HG02870 (cell line): Measurements from ENCODE around the gene TTL.

ENCODE experiments used
- ATAC-seq: cut with Tn5 transposase; IDR thresholded peaks from one replicate; pipeline ENCODE4 v1.9.1; 2021; ENCODE audit warnings: mild to moderate bottlenecking, moderate library complexity; ENCODE audit not compliant: unreplicated experiment

Gene TTL

GRCh38 chr2:112580084-112580483, 98.1 kb downstream of the TTL start:
- no peak for ATAC-seq

- no peak for ATAC-seq
Observed at GRCh38 chr2:112582314-112582746, 100.4 kb downstream of the TTL start.

- ATAC-seq, result no peak
Observed at GRCh38 chr2:112583497-112584133, 101.7 kb downstream of the TTL start.

- peak; percentile 90 for ATAC-seq
Observed at GRCh38 chr2:112584134-112584890, 102.4 kb downstream of the TTL start, which contains the start of gene CHCHD5. Gene CHCHD5, plus strand, starts transcription at chr2:112584609. Its CDS starts 39 bp downstream, at chr2:112584648.

GRCh38 chr2:112584891-112585250, 102.9 kb downstream of the TTL start:
- no peak for ATAC-seq

- ATAC-seq, result no peak
Observed at GRCh38 chr2:112585400-112585799, 103.4 kb downstream of the TTL start.

- ATAC-seq, result no peak
Observed at GRCh38 chr2:112585873-112586464, 104.0 kb downstream of the TTL start.

- no peak for ATAC-seq
Observed at GRCh38 chr2:112588611-112589045, 106.7 kb downstream of the TTL start.
